ENCODE measurements around the gene DLX1.
"Not testable (repeated sequence)": the region's sequence is repeated elsewhere in the genome, so short reads cannot be mapped to it uniquely, and the experiment has no call there.

Gene DLX1

DNA sequence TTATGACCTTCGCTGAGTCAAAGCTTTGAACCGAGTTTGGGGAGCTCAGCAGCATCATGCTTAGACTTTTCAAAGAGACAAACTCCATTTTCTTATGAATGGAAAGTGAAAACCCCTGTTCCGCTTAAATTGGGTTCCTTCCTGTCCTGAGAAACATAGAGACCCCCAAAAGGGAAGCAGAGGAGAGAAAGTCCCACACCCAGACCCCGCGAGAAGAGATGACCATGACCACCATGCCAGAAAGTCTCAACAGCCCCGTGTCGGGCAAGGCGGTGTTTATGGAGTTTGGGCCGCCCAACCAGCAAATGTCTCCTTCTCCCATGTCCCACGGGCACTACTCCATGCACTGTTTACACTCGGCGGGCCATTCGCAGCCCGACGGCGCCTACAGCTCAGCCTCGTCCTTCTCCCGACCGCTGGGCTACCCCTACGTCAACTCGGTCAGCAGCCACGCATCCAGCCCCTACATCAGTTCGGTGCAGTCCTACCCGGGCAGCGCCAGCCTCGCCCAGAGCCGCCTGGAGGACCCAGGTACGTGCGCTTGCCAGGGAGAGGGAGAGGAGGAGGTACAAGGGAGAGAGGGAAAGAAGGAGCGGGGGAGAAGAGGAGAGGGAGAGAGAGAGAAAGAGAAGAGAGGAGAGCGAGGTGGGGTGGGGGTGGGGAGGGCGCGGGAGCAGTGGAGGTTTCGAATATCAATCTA lies at the start of gene DLX1:
DLX1 (plus strand) TSS at position 48 of the 700 bp plus-strand sequence; CDS start at position 219, 171 bp downstream.
- no peak for DNase-seq

DNA sequence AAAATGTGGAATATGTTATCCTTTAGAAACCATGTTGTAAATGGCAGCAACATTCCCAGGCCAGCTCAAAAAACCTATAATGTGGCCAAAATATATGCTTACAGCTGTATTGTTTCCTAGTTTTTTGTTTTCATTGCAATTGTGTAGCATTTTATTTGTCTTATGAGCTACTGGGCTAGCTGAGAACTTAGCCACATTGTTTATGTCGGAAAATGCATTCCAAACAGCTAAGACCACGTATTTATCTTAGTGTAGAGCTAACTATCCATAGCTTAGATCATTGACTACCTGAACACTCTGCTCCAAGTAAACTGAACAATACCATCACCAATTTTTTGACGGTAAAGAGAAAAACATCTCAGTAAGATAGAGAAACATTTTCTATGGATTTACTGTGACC lies 47.2 kb upstream of the DLX1 start:
- DNase-seq, result no peak

DNA sequence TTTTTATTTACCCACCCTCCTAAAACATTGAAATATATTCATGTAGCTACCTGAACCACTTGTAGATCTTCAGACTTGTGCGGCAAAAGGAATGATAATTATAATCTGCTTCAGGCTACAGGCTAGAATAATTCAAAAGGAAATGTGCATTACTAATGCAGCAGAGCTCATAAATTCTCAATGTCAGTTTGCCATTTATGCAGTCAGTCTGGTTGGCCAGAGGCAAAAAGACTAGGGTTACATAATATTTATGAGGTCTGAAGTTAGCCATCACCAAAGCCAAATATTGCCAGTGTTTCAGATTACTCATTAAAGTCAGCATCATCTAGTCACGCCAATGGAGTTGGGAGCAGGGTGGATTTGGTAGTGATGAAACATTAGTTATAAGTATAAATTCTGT lies 46.7 kb upstream of the DLX1 start:
- no peak for DNase-seq

DNA sequence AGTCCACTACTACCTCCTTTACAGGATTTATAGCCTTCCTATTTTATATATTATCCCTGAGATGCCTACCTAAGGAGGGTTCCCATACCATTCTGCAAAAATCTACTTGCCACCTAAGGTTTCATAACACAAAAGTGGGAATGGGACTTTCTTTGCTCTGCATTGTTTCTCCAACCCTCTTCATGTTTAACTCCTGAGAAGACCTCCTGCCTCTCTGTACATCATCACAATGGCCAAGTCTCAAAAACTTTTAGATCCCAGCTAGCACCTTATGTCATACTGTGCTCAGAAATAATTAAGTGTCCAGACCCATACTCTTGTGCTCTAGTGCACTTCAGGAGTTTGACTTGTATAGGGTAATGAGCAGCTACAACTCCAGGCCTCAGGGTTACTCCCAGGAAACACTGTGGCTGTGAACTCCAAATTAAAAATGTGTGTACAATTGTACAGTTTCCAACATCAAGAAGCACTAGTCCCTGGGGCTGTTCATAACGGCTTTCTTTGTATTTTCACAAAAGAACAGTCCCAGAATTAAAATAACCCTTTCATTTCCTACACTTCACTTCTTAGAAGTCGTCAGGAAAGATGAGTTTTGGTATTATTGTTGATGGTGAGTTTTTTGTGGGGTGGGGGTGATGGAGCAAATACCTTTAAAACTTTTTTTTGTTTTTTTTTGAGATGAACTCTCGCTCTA lies 46.1 kb upstream of the DLX1 start:
- DNase-seq, result no peak

DNA sequence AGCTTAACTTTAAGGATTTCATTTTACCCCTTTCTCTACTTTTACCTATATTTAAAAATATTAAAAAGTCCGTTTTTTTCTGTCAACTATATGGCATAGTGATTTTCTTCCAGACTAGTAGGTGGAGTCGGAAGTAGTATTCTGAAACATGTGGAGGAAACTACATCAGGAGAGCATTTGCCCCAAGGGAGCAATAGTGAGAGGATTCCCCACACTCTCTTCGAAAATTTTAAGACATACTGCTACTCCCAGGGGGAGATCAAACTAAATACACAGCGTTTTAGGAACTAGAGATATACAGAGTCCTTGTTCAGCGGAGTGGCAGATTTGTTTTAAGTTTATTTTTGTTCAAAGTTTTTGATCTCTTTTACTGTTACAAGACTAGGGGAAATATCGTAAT lies 45.0 kb upstream of the DLX1 start:
- DNase-seq, result no peak

GRCh38 chr2:172046080-172046678 lies 39.1 kb upstream of the DLX1 start:
- DNase-seq, result no peak

DNA sequence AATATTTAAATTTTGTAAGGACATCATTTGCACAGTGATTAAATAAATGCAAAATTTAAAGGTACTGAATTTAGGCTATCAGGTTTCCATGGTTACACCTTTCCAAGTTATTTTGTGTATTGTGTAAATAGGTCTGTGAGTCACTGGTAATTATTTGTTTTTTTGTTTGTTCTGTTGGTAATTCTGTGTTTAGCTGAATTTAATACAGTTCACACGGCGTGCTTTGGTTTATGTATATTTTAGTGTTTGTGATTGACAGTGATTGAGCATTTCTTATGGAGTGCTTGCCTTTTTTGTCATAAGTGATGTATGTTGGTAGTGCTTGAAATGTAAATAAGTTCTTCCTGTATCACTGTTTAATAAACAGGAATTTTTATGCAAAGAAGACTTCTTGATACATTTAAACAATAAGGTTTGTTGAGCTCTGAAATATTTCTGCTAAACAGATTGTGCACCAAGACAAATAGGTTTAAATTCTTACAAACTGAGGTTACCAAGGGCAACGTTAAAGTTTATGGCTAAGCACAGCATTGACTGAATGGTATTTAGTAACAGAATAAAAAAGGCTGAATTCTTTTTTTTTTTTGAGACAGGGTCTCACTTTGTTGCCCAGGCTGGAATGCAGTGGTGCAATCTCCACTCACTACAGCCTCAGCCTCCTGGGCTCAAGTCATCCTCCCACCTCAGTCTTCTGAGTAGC lies 38.3 kb upstream of the DLX1 start:
- no peak for DNase-seq

DNA sequence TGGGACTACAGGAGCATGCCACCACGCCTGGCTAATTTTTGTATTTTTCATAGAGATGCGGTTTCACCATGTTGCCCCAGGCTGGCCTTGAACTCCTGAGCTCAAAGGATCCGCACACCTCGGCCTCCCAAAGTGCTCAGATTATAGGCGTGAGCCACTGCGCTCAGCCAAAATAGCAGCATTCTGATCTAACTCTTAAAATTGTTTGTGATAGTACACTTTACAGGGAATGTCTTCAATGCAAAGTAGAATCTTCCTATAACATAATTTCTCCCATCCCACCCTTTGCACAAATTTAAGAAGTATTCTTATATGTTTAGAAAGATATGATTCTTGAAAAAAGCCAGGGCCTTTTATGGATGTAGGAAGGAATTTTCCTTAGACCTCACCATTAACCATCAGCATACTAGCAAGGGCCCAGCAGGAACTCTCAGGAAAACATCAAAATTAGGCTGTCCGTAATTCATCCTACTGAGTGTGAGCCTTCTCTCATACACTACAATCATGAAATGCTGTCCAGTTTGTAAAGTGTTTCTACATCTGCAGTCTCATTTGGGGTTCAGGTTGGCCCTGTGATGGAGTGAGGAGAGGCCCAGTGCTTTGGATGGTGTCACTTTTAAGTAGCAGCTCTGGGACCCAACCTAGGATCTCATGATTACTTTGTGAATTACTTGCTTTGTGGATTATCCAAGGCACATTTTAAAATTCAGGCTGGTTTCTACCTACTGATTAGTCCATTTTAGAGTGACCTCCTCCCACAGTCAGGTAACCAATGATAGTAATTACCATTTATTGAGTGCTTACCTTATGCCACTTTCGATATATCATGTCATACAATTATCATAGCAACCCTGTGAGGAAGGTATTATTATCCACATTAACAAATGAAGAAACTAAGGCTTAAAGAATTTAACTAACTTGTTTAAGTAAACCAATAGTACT lies 37.5 kb upstream of the DLX1 start:
- no peak for DNase-seq

GRCh38 chr2:172048508-172049503 lies 36.5 kb upstream of the DLX1 start:
- no peak for DNase-seq

DNA sequence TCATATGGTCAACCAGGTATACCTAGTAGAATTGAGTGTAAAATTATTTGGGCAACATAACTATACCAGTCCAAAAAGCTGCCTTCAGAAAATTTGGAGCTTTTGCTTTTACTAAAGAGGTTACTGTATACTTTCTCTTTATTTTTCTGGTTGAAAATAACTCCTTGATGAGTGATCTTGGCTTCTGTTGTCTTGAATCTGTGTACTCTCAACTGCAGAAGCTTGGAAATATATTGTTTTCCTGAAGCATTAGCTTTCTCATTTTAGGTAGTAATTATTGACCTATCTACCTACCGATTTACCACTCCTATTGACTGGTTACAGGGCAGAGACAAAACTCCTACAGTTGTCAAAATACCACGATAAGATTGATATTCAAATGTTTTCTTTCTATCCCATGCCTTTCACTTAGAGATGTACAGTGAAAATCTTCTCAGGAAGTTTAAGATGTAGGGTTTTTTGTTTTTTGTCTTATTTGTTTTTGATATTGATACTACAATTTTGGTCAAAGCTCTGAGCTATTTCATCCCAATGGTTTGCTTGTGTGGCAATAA lies 35.7 kb upstream of the DLX1 start:
- DNase-seq, result no peak

DNA sequence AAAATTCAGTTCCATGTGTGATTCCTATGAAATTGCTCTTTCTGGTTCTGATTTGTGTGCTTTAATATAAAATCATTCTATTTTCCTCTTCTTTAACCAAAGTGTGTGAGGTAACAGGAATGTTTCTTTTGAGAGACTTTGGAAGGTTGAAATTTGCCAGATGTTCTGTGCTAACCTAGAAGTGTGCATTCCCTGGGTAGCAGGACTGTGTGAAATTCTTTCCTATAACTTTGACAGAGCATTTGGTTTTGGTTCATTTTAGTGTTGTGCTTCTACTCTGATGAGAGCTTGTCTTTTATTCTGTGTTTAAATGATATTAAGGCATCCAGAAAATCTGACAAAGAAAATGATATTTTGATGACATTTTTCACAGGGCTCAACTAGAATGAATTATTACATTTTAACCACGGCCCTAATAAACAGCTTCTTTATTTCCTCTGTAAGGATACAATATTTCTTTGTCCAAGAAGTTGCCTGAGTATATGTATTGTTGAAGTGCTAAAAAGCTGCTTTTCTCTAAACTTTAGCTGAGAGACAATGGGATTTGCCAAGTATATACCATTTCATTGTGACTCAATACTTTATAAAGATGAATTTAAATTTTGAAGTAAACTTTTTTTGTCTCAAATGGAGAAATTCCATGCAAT lies 34.7 kb upstream of the DLX1 start:
- no peak for DNase-seq

DNA sequence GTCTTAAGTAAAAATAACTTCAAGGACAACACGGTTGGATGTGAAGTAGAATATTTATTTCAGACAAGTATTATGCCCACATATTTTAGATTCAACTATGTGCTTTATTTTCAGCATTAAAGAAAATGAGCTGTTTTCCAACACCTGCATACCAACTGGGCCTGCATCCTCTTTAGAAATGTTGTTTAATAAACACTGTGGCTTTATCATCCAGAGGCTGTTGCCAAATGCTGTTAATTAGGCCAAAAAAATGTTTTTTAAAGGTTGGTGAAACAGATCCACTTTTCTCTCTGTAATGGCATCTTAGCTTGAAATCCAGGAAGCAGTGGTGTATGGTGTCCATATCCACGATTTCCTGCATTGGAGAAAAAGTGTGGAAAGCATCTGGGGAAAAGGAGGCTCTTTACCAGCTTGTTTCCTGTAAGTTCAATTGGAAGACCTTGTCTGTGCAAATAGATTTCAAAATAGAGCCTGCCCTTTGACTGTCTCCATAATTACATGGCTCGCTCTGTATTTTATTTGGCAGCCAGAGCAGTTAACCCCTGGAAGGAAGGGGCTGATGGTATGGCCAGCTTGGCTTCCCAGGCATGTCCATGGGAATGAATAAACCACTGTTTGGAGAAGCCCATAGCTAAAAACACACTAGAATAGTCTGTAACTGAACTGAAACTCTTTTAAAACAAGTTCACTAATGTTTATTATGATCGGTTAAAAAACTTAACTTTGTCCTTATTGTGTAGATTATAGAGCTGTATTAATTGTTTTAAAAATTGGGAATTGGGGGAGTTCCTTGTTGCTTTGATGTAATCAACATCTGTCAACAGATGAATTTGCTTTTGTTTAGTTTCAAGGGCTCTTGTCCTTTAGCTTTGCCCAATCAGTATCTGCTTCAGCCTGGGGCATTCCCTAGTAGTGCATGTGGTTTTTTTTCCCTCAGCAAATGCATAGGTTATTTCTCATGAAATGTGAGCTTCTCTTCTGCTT lies 33.0 kb upstream of the DLX1 start:
- DNase-seq, result no peak

DNA sequence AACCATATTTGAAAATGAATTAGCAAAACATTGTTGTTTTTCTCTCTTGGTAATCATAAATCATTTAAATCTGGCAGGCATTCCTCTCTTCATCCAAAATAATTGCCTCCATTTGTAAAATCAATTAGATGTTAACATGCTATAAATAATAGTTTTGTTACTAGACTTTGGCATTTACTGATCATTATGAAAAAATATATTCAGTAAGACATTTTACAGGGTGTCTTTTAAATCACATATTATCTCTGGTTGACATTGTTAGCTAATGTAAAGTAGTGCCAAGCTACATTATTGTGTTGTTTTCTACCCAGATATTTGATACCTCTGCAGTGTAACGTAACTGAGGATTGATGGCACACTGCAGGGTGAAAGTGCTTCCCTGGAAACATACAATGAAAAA lies 31.8 kb upstream of the DLX1 start:
- no peak for DNase-seq

GRCh38 chr2:172056293-172056692 lies 29.0 kb upstream of the DLX1 start:
- DNase-seq, result no peak

GRCh38 chr2:172058660-172059059 lies 26.6 kb upstream of the DLX1 start:
- no peak for DNase-seq

- DNase-seq, result not testable (repeated sequence)
Measured at GRCh38 chr2:172060118-172060517, 25.2 kb upstream of the DLX1 start.

- no peak for DNase-seq
Measured at GRCh38 chr2:172062402-172063004, 22.8 kb upstream of the DLX1 start.

DNA sequence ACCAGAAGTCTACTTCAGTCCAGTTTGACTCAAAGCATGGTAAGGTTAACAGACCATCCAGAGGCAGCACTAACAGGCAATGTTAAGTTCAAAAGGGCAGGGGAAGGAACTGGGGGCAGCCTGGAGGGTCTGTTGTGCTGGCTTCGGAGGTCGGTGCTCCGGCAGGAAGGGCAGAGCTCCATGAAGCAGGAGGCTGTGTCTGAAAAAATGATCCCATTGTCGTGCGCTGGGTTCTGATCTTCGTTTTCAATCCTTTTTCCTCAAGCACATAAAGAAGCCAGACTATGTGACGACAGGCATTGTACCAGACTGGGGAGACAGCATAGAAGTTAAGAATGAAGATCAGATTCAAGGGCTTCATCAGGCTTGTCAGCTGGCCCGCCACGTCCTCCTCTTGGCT lies 21.9 kb upstream of the DLX1 start:
- no peak for DNase-seq

DNA sequence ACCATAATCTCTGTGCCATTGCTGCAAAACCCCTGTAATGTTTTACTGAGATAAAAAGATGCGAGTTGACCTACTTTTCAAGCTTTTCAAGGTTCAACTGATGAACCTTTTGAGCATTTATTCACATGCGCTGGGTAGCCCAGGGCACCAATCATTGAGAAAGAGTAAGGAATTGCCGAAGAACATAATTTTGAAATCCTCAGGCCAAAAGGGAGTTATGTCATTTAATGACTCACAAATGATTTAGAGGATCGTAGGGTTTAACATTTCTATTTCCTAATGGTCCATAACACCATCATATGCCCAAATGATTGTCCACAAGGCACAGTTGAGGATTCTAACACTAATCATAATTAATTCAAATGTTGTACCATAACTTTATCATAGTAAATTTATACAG lies 20.2 kb upstream of the DLX1 start:
- no peak for DNase-seq

Measured in CD4-positive, alpha-beta T cell treated with Interferon gamma for 1 hour (primary cell).